ENCODE data around the gene DCLK1.

GRCh38 chr13:35881360-35881759 lies 249.8 kb downstream of the DCLK1 start:
- no peak for TF ChIP-seq POLR2A (IDR thresholded peaks at IDR 0.05)
- TF ChIP-seq CTCF (IDR thresholded peaks at IDR 0.05), result no peak

All from uterus (tissue), 2 donors.